Activated T-cell treated with anti-CD3 and anti-CD28 coated beads for 24 hours (primary cell): ENCODE results near the gene ATG4C.

ENCODE experiments used
- DNase-seq: peaks from one replicate; pipeline ENCODE4 v3.0.0-alpha.2; 2020; ENCODE audit warnings: low read depth

The ATG4C gene

GRCh38 chr1:62904856-62905225, 120.9 kb downstream of the ATG4C start:
- DNase-seq, result no peak

- no peak for DNase-seq
Observed at GRCh38 chr1:62905309-62905708, 121.4 kb downstream of the ATG4C start.

- no peak for DNase-seq
Observed at GRCh38 chr1:62905872-62906271, 121.9 kb downstream of the ATG4C start.

- DNase-seq, result no peak
Observed at GRCh38 chr1:62906428-62906886, 122.5 kb downstream of the ATG4C start.

GRCh38 chr1:62908168-62908695, 124.3 kb downstream of the ATG4C start:
- DNase-seq, result no peak

GRCh38 chr1:62912028-62912638, 128.2 kb downstream of the ATG4C start:
- no peak for DNase-seq
